K562 (cell line): ENCODE results near the gene HMGN1. TPM values are rescaled to one million over a fixed set of nuclear protein-coding genes. Genes with fewer than 3 reads are reported as not detected.
A peak's percentile ranks its signal among the peaks of the same experiment; 100 is the strongest.

ENCODE experiments used
- BACH1 ChIP-seq: fragments of 200-800 bp; sonication (Bioruptor generic); IDR thresholded peaks from 2 replicates; pipeline ENCODE4 v1.6.1; 2016; ENCODE audit warnings: missing genetic modification characterization, missing compliant biosample characterization
- CBX3 ChIP-seq, 2 experiments: IDR thresholded peaks; 1 replicate in 1 of 2; 2 replicates in 1 of 2; pipeline ENCODE4 v1.6.1; 2012; ENCODE audit warnings: inconsistent platforms in 2 of 2, low read length in 2 of 2, borderline replicate concordance in 1 of 2, control low read depth in 1 of 2
- CEBPB ChIP-seq: fragments of 450-650 bp; IDR thresholded peaks from 2 replicates; pipeline ENCODE4 v1.6.1; 2016; ENCODE audit warnings: missing genetic modification characterization, missing compliant biosample characterization
- GTF2E2 ChIP-seq: fragments of 200-800 bp; sonication (Bioruptor generic); IDR thresholded peaks from 2 replicates; pipeline ENCODE4 v1.6.1; 2016; ENCODE audit warnings: missing genetic modification characterization, missing compliant biosample characterization
- KDM5B ChIP-seq: fragments of 200-600 bp; sonication (generic); IDR thresholded peaks from 2 replicates; pipeline ENCODE4 v1.6.1; 2012; ENCODE audit warnings: low read depth, mild to moderate bottlenecking, moderate library complexity, low read length, control low read depth, inconsistent platforms; ENCODE audit not compliant: insufficient replicate concordance
- NR1H2 ChIP-seq: sonication (generic); formaldehyde crosslinking; IDR thresholded peaks from 2 replicates; pipeline ENCODE4 v1.4.0; 2020; ENCODE audit warnings: mild to moderate bottlenecking, missing genetic modification reagents
- NR2F6 ChIP-seq: fragments of 450-650 bp; formaldehyde crosslinking; IDR thresholded peaks from 2 replicates; pipeline ENCODE4 v1.4.0; 2020; ENCODE audit warnings: mild to moderate bottlenecking
- PURB ChIP-seq: sonication (generic); formaldehyde crosslinking; IDR thresholded peaks from 2 replicates; pipeline ENCODE4 v1.9.0; 2021; ENCODE audit warnings: low read depth, mild to moderate bottlenecking, missing genetic modification reagents
- RAD51 ChIP-seq: fragments of 450-650 bp; IDR thresholded peaks from 2 replicates; pipeline ENCODE4 v1.7.1; 2016; ENCODE audit warnings: low read depth, mild to moderate bottlenecking, borderline replicate concordance
- SIN3B ChIP-seq: fragments of 450-650 bp; IDR thresholded peaks from 2 replicates; pipeline ENCODE4 v1.6.1; 2017; ENCODE audit warnings: low read depth, mild to moderate bottlenecking, moderate library complexity
- SIRT6 ChIP-seq: IDR thresholded peaks from one replicate; pipeline ENCODE4 v1.6.1; 2012; ENCODE audit warnings: low read depth, mild to moderate bottlenecking, control low read depth, inconsistent platforms, low read length, moderate library complexity
- STAT5B ChIP-seq: fragments of 250-450 bp; sonication (Bioruptor Pico); IDR thresholded peaks from 2 replicates; pipeline ENCODE4 v1.8.0; 2021; ENCODE audit warnings: mild to moderate bottlenecking, inconsistent platforms
- SUPT5H ChIP-seq: fragments of 450-650 bp; IDR thresholded peaks from 2 replicates; pipeline ENCODE4 v1.6.1; 2016
- ZC3H11A ChIP-seq: IDR thresholded peaks from 2 replicates; pipeline ENCODE4 v1.6.1; 2012; ENCODE audit warnings: low read depth, low read length, improper control_type of control experiment
- ZNF3 ChIP-seq: fragments of 250-450 bp; sonication (Bioruptor Pico); IDR thresholded peaks from 2 replicates; pipeline ENCODE4 v1.5.0; 2021; ENCODE audit warnings: mild to moderate bottlenecking, moderate library complexity
- ZNF695 ChIP-seq: fragments of 450-650 bp; formaldehyde crosslinking; IDR thresholded peaks from 2 replicates; pipeline ENCODE4 v1.4.0; 2020; ENCODE audit warnings: mild to moderate bottlenecking, moderate library complexity
- polyA plus RNA-seq, 8 experiments: library from polyadenylated mRNA; depleted of rRNA in 4 of 8; stranded (reverse) in 5 of 8; unstranded in 3 of 8; fragments of >200 nt; fragmentation: Nextera tagmentation in 2 of 8; fragmentation: Illumina TruSeq in 1 of 8; extraction: Ambion mirVana in 2 of 8; extraction: Trizol in 1 of 8; gene quantifications; 2 replicates each; pipeline versions ENCODE4 v1.2.1 to v1.2.3, GENCODE V29; 2011 to 2014; ENCODE audit warnings: inconsistent platforms in 1 of 8, missing spikeins in 1 of 8
- total RNA-seq, 7 experiments: library from RNA; depleted of rRNA in 6 of 7; stranded (reverse); fragments of >200 nt in 6 of 7; fragmentation: Illumina TruSeq in 2 of 7; extraction: Trizol in 2 of 7; gene quantifications; 2 replicates each; pipeline versions ENCODE4 v1.2.1 to v1.2.3, GENCODE V29; 2011 to 2021; ENCODE audit warnings: low replicate concordance in 1 of 7
- TF ChIP-seq, protein P1 (sequence below): fragments of 450-650 bp; IDR thresholded peaks from 2 replicates; pipeline ENCODE4 v1.6.1; 2016; ENCODE audit warnings: mild to moderate bottlenecking, moderate library complexity
- TF ChIP-seq, protein P2 (sequence below): sonication (generic); formaldehyde crosslinking; IDR thresholded peaks from 2 replicates; pipeline ENCODE4 v1.8.0; 2023; ENCODE audit warnings: mild to moderate bottlenecking, missing genetic modification reagents

Gene HMGN1
- total and polyA plus RNA-seq, 9 of the 15 experiments (the other 6 are each of a cell fraction or from before 2014, with no cell fraction given): 124 to 626 (median 498) TPM

DNA sequence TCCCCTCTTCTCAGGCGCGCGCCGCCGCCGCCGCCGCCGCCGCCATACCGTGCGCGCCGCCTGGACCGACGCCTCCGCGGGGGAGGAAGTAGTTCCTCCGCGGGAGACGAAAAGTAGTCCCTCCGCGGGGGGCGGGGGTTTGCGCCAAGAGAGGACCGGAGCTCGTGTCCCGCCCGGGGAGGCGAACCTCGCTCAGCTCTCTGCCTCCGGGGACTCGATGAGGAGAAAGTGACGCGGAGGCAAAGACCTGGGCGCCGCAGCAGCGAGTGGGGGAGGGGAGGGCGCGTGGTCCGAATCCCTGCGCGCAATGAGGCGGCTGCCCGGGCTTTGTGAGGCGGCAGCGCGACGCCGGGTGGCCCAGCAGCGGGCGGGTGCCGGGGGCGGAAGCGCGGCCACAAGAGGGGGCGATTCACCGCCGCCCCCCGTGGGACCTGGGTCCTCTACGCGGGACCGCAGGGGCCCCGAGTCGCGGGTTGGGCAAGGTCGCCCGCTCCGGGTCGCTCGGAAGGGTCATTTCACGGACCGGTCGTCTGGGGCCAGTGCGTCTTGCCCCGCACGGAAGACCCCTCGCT is 35.2 kb downstream of the HMGN1 start, which contains the start of gene BRWD1 (continued):
- TF ChIP-seq, protein P1, sequence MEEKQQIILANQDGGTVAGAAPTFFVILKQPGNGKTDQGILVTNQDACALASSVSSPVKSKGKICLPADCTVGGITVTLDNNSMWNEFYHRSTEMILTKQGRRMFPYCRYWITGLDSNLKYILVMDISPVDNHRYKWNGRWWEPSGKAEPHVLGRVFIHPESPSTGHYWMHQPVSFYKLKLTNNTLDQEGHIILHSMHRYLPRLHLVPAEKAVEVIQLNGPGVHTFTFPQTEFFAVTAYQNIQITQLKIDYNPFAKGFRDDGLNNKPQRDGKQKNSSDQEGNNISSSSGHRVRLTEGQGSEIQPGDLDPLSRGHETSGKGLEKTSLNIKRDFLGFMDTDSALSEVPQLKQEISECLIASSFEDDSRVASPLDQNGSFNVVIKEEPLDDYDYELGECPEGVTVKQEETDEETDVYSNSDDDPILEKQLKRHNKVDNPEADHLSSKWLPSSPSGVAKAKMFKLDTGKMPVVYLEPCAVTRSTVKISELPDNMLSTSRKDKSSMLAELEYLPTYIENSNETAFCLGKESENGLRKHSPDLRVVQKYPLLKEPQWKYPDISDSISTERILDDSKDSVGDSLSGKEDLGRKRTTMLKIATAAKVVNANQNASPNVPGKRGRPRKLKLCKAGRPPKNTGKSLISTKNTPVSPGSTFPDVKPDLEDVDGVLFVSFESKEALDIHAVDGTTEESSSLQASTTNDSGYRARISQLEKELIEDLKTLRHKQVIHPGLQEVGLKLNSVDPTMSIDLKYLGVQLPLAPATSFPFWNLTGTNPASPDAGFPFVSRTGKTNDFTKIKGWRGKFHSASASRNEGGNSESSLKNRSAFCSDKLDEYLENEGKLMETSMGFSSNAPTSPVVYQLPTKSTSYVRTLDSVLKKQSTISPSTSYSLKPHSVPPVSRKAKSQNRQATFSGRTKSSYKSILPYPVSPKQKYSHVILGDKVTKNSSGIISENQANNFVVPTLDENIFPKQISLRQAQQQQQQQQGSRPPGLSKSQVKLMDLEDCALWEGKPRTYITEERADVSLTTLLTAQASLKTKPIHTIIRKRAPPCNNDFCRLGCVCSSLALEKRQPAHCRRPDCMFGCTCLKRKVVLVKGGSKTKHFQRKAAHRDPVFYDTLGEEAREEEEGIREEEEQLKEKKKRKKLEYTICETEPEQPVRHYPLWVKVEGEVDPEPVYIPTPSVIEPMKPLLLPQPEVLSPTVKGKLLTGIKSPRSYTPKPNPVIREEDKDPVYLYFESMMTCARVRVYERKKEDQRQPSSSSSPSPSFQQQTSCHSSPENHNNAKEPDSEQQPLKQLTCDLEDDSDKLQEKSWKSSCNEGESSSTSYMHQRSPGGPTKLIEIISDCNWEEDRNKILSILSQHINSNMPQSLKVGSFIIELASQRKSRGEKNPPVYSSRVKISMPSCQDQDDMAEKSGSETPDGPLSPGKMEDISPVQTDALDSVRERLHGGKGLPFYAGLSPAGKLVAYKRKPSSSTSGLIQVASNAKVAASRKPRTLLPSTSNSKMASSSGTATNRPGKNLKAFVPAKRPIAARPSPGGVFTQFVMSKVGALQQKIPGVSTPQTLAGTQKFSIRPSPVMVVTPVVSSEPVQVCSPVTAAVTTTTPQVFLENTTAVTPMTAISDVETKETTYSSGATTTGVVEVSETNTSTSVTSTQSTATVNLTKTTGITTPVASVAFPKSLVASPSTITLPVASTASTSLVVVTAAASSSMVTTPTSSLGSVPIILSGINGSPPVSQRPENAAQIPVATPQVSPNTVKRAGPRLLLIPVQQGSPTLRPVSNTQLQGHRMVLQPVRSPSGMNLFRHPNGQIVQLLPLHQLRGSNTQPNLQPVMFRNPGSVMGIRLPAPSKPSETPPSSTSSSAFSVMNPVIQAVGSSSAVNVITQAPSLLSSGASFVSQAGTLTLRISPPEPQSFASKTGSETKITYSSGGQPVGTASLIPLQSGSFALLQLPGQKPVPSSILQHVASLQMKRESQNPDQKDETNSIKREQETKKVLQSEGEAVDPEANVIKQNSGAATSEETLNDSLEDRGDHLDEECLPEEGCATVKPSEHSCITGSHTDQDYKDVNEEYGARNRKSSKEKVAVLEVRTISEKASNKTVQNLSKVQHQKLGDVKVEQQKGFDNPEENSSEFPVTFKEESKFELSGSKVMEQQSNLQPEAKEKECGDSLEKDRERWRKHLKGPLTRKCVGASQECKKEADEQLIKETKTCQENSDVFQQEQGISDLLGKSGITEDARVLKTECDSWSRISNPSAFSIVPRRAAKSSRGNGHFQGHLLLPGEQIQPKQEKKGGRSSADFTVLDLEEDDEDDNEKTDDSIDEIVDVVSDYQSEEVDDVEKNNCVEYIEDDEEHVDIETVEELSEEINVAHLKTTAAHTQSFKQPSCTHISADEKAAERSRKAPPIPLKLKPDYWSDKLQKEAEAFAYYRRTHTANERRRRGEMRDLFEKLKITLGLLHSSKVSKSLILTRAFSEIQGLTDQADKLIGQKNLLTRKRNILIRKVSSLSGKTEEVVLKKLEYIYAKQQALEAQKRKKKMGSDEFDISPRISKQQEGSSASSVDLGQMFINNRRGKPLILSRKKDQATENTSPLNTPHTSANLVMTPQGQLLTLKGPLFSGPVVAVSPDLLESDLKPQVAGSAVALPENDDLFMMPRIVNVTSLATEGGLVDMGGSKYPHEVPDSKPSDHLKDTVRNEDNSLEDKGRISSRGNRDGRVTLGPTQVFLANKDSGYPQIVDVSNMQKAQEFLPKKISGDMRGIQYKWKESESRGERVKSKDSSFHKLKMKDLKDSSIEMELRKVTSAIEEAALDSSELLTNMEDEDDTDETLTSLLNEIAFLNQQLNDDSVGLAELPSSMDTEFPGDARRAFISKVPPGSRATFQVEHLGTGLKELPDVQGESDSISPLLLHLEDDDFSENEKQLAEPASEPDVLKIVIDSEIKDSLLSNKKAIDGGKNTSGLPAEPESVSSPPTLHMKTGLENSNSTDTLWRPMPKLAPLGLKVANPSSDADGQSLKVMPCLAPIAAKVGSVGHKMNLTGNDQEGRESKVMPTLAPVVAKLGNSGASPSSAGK: peak; percentile 99
- peak; percentile 82 for TF ChIP-seq RAD51
- no peak for TF ChIP-seq ZNF695 (CRISPR knock-in tag)
- no peak for TF ChIP-seq SIRT6
- TF ChIP-seq ZC3H11A: no peak
- peak; percentile 81 for TF ChIP-seq SUPT5H
- TF ChIP-seq BACH1 (tag): no peak
- no peak for TF ChIP-seq CBX3 (IDR thresholded peaks at IDR 0.05; ENCODE audit: borderline replicate concordance in 1 of 2, low read length in 2 of 2)
- no peak for TF ChIP-seq CEBPB (tag)
- TF ChIP-seq, protein P2, sequence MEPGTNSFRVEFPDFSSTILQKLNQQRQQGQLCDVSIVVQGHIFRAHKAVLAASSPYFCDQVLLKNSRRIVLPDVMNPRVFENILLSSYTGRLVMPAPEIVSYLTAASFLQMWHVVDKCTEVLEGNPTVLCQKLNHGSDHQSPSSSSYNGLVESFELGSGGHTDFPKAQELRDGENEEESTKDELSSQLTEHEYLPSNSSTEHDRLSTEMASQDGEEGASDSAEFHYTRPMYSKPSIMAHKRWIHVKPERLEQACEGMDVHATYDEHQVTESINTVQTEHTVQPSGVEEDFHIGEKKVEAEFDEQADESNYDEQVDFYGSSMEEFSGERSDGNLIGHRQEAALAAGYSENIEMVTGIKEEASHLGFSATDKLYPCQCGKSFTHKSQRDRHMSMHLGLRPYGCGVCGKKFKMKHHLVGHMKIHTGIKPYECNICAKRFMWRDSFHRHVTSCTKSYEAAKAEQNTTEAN: no peak; the same call in 1 of the 2 replicates
- TF ChIP-seq PURB (CRISPR knock-in tag): no peak
- TF ChIP-seq GTF2E2 (tag): peak; percentile 99
- no peak for TF ChIP-seq ZNF3
- TF ChIP-seq NR2F6 (CRISPR knock-in tag): no peak
- TF ChIP-seq KDM5B: peak; percentile 86
- peak; percentile 77 for TF ChIP-seq SIN3B
- TF ChIP-seq NR1H2 (CRISPR knock-in tag): 0 out of 2 replicates have a peak, but pooled peaks have one; percentile 61
- no peak for TF ChIP-seq STAT5B (CRISPR knock-in tag)
